ENCODE results near the gene LYPD8.

Gene LYPD8

DNA sequence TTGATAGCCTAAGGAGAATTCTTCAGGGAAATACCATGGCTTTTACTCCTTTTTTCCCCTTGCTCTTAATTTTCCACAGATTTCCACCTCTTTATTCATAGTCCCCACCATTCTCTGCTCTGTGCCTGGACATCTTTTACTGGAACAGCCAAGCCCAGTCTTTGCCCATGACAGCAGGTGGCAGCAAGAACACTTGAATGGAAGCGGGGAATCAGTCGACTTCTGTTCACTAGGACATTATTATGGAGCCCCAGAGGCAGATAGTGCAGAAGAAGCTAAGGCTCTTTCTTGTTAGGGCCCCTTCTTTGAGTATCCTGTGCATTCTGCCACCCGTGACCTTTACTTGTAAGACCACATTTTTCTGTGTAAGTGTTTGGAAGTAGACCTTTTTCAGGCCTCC lies 59.3 kb downstream of the LYPD8 start:
- no peak for DNase-seq

DNA sequence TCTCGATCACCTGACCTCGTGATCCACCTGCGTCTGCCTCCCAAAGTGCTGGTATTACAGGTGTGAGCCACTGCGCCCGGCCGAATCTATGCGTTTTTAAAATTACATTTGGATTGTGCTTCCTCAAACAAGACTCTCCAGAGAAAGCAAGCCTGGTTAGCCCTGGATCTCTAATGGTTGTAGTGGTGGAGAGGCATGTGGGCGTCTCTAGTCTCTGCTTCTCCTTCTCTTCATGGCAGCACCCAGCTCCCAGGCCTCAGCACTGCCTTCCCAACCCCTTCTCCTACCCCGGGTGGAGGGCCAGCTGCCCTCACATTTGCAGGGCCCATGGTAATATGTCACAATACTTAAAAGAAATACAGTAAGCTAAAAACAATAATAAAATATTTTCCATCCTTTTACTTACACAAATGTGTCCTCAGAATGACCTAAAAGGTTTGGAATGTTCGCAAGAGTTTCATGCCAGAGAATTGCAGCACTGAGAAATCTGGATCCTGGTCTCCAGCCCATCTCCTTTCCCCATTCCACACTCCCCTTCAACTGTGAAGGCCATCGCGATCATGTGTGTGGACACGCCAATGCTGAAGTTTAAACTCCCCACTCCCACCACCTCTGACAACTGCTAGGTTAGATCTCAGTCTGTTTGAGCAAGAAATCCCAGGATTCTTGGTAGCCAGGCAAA lies 60.0 kb downstream of the LYPD8 start:
- DNase-seq, result no peak

DNA sequence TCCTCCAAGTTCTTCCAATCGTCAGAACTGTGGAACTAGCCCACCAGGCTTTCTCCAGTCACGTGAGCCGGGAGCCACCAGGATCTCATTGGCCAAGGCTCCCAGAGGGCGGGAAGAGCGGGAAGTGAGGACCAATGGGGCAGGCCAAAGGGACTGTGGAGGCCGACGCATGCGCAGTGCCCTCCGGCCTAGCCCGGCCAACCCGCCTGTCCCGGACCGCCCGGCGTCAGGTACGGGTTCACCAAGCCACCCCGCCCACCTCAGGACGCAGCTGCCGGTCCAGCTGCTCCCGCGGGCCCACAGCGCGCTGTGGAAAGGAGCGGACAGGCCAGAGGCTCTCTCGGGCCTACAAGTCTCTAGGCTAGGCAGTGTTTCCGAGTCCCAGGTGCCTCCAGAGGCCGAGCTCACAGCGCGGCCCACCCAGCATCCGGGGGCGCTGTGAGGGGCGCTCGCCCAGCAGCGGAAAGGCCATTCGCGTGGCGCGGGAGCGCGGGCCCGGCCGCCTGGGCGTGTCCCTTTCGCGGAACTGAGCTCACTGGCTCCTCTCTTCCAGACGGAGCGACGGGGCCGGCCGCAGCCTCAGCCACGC lies 63.9 kb downstream of the LYPD8 start:
- no peak for DNase-seq
